ENCODE data around the gene MYO1G.
A peak's percentile ranks its signal among the peaks of the same experiment; 100 is the strongest.
"Not testable (repeated sequence)": the region's sequence is repeated elsewhere in the genome, so short reads cannot be mapped to it uniquely, and the experiment has no call there.

The MYO1G gene

GRCh38 chr7:44944821-44945220 lies 34.0 kb downstream of the MYO1G start:
- no peak for DNase-seq (ENCODE audit: low read depth in 2 of 3, low spot score in 1 of 3)

DNA sequence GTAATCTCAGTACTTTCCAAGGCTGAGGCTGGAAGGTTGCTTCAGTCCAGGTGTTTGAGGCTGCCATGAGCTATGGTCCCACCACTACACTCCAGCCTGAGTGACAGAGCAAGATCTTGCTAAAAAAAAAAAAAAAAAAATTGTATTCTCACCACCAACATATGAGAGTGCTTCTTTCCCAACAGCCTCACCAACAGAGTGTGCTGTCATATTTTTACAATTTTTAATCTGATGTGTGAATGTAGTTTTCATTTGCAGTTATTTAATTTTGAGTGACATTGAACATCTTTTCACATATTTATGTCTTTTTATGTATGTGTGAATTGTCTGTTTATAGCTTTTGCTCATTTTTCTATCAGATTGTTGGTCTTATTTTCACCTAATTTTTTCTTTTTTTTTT lies 35.2 kb downstream of the MYO1G start:
- no peak for DNase-seq (ENCODE audit: low read depth in 2 of 3, low spot score in 1 of 3)

DNA sequence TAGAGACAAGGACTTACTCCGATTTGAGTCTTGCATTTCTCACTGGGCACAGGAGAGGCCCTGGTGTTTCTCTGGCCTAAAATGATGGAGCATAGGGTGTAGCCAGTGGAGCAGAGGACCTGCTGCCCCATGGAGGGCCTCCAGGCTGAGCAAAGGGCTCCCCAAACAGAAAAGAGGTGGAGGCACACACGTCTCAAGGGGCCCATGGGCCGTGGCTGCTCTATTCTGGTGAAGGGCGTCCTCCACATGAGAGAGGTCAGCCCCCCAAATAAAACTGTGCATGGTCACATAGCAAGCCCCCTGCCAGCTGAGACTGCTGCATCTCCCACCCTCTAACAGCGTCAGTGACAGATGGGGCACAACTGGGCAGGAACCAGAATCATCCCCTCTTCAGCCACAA lies 41.4 kb downstream of the MYO1G start:
- DNase-seq (ENCODE audit: low read depth in 2 of 3, low spot score in 1 of 3): no peak

DNA sequence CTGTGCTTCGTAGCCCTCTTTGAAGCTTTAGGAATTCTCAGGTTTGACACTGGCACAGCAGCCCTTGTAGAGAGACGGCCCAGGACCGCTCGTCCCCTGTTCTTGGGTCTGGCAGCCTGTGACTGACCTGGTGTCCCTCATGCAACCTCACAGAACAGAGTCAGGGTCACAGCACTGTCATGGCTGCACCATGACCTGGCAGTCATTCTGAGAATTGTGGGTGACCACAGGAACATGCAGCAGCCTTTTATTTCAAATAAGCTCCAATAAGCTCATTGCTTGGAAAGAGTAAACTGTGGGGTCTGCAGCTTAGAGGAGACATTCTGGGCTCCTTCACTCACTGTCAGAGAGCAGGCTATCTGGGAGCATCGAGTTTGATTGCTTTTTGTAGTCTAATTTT lies 42.5 kb downstream of the MYO1G start:
- no peak for DNase-seq (ENCODE audit: low read depth in 2 of 3, low spot score in 1 of 3)

DNA sequence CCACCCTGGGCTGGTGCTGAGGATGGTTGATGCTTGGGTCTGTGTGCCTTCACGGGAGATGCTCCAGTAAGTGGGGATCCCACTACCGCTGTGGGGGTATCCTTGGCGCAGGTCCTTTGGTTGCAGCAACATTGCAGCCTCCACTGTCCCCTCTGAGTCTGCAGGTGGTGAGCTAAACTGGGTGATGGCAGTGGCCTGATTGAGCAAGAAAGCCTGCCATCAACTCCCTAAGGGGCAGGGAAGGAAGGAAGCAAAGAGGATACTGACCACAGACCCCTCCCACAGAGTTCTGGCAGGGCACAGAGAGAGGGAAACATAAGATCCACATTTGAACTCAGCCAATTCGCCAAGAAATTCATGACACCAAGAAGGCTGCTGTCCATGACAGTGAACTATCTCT lies 43.2 kb downstream of the MYO1G start:
- no peak for DNase-seq (ENCODE audit: low read depth in 2 of 3, low spot score in 1 of 3)

DNA sequence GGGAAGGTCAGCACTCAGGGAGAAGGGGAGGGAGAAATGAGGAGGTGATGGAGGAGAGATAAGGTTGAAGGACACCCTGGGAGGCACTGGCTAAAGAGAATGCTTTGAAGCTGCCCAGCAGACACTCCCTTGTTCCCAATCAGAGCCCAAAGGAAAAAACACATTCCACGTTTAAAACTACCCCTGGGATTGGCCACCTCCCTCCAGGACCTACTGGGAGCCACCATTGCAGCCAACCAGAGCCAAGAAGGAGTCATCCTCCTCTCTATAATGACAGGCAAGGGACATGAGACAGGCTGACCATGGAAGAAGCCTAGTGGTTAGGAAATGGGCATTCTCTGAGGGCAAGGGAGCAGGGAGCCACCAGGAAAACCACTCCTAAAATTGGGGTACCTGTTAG lies 43.8 kb downstream of the MYO1G start:
- no peak for DNase-seq (ENCODE audit: low read depth in 2 of 3, low spot score in 1 of 3)

- DNase-seq (ENCODE audit: low read depth in 2 of 3, low spot score in 1 of 3): not testable (repeated sequence)
Observed at GRCh38 chr7:44934510-44934909, 44.3 kb downstream of the MYO1G start.

GRCh38 chr7:44930921-44931320 lies 47.9 kb downstream of the MYO1G start:
- DNase-seq (ENCODE audit: low read depth in 2 of 3, low spot score in 1 of 3): no peak

DNA sequence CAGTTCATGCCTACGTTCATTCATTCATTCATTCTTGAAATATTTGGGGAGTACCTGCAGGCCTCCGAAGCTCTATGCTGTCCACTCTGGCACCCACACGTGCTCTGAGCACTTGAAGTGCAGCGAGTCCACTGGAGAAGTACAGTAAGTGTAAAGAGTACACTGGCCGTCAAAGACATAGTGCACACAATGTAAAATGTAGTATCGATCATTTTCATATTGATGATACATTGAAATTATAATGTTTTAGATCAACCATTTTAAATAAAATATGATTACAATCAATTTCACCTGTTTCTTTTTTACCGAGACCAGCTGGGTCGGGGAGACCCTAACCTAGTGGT lies 56.5 kb downstream of the MYO1G start:
- DNase-seq (ENCODE audit: low read depth in 2 of 3, low spot score in 1 of 3): no peak

DNA sequence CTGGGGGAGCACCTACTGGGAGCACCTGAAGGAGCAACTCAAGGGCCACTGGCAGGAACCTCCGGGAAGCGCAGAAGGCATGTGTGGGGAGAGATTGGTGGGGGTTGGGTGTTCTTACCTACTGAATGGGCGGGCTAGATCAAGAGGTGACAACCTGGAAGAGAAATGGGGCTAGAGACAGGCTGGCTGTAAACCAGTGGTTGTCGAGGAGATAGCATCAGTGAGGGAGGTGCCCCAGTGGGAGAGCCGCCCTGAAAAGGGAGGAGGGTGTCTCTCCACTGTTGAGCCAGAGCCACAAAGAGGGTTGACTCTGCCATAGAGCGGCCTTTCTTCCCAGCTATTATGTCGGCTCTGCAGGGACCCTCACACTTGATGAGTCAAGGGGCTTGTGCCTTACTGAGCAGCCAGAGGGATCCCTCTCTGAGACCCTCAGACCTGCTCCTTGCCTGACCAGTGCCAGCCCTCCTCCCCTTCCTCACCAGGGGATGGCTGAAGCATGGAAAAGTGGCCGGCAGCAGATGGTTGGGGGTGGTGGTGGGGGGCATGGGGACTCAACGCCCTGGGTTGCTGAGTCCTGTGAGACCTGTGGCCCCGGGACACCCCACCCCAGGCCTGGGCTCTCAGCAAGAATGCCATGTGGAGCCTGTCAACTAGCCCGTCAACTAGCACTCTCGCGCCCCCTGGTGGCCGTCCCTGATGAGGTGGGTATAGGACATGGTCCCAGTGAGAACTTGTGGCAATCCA lies 57.0 kb downstream of the MYO1G start:
- DNase-seq (ENCODE audit: low read depth in 2 of 3, low spot score in 1 of 3): peak; percentile 92 to 100 (median 96)

GRCh38 chr7:44920119-44920518 lies 58.7 kb downstream of the MYO1G start:
- no peak for DNase-seq (ENCODE audit: low read depth in 2 of 3, low spot score in 1 of 3)

- DNase-seq (ENCODE audit: low read depth in 2 of 3, low spot score in 1 of 3): no peak
Observed at GRCh38 chr7:44918029-44918428, 60.8 kb downstream of the MYO1G start.

- no peak for DNase-seq (ENCODE audit: low read depth in 2 of 3, low spot score in 1 of 3)
Observed at GRCh38 chr7:44917465-44917864, 61.4 kb downstream of the MYO1G start.

DNA sequence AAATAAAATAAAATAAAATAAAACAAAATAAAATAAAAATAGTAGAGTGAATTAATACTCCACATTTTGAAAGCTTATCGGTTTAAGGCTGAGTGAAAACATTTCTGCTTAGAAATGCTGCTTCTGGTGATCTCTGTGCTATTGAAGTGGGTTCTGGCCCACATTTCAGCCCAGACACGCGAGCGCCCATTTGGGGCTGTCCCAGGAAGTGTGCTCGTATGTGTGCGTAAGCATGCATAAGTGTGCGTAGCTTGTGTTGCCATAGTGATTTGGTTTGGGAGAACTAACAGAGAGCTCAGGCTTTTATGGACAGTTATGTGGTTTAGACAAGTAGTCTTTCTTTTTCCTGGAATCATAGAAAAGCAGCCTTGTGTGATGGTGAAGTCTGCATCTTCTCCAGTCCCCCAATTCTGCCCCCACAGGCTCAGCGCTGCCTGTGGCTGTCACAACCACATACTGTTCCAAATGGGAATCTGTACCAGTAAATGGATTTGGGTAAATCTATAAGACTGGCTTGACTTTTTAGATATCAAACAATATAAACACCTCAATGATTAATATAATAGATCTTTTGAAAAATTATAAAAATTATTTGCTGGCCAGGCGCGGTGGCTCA lies 63.7 kb downstream of the MYO1G start:
- peak; percentile 52 to 68 (median 61) for DNase-seq (ENCODE audit: low read depth in 2 of 3, low spot score in 1 of 3)

- no peak for DNase-seq (ENCODE audit: low read depth in 2 of 3, low spot score in 1 of 3)
Observed at GRCh38 chr7:44912775-44913347, 66.0 kb downstream of the MYO1G start.

All from stimulated activated CD4-positive, alpha-beta T cell treated with anti-CD3 and anti-CD28 coated beads, Interleukin-12 subunit alpha, Interleukin-12 subunit beta, amount 100 ng/mL, for 48 hours (primary cell).